HG03442 (cell line): ENCODE measurements around the gene CRTC3.
"Not testable (repeated sequence)": the region's sequence is repeated elsewhere in the genome, so short reads cannot be mapped to it uniquely, and the experiment has no call there.

ENCODE experiments used
- ATAC-seq: cut with Tn5 transposase; IDR thresholded peaks from one replicate; pipeline ENCODE4 v1.9.1; 2021; ENCODE audit warnings: mild to moderate bottlenecking, moderate library complexity; ENCODE audit not compliant: unreplicated experiment

The CRTC3 gene

GRCh38 chr15:90529371-90530249, at the start of gene CRTC3:
Gene CRTC3 (plus strand): TSS chr15:90529923. CDS start chr15:90530072, 149 bp downstream.
- peak; percentile 62 for ATAC-seq

DNA sequence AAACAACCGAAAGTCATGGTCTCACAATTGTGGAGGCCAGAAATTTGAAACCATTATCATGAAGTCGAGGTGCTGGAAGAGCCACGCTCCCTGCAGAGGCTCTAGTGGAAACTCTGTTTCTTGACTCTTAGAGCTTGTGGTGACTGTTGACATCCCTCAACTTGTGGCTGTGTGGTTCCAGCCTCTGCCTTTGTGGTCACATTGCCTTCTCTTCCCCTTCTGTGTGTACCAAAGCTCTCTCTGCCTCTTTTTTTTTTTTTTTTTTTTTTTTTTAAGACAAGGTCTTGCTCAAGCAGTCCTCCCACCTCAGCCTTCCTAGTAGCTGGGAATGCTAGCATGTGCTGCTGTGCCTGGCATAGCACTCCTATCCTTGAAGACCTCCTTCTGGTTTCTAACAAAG, 48.7 kb upstream of the CRTC3 start:
- no peak for ATAC-seq

- ATAC-seq, result no peak
Measured at GRCh38 chr15:90482124-90483011, 47.4 kb upstream of the CRTC3 start.

DNA sequence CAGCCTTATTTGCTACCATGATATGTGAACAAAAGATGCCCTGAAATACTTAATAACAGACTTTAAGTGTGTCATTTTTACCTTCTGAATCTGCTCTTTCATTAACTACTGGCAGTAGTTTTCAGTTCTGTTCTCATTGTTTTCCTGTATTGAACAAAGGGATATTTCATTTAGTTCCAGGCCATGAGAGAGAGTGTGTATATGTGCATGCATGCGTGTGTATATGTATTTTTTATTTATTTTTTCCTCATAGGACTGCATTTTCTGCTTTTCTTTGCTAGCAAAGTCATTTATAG, 46.8 kb upstream of the CRTC3 start:
- ATAC-seq, result no peak

- ATAC-seq, result no peak
Measured at GRCh38 chr15:90483637-90484036, 46.1 kb upstream of the CRTC3 start.

- ATAC-seq, result no peak
Measured at GRCh38 chr15:90487186-90487585, 42.5 kb upstream of the CRTC3 start.

DNA sequence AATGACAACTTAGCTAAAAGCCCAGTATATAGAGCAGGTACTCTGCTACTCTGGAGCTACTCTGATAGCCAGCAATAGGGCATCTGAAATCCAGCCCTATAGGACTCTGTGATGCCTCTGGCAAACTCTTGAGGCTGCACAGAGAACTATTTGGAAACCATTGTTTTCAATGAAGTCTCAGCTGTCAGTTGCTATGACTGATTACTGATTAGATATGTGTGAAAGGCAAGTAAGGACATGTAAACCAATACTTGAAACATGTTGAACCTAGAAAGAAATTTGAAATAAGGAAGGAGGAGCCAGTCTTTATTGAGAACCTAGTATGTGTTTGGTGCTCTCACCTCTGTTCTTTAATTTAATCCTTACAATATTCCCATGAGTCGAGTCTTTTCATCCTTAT, 40.2 kb upstream of the CRTC3 start:
- no peak for ATAC-seq

DNA sequence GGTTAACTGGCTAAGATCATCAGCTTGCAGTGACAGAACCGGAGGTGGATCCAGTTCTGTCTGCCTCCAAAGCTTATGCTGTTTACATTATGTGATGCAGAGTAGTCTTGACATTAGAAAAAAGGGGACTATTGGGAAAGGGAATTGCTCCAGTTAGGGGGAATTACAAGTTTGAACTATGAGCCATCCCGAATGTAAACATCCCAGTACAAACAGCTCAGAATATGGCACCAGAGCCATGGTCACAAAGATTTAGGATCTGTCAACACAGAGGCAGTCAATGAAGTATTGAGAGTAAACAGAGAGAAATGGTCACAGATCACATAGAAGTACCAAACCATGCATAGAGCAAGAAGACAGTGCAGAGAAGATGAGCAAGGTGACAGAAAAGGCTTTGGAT, 39.8 kb upstream of the CRTC3 start:
- no peak for ATAC-seq

GRCh38 chr15:90493647-90494046, 36.1 kb upstream of the CRTC3 start:
- ATAC-seq, result no peak

- ATAC-seq, result no peak
Measured at GRCh38 chr15:90495067-90495466, 34.7 kb upstream of the CRTC3 start.

DNA sequence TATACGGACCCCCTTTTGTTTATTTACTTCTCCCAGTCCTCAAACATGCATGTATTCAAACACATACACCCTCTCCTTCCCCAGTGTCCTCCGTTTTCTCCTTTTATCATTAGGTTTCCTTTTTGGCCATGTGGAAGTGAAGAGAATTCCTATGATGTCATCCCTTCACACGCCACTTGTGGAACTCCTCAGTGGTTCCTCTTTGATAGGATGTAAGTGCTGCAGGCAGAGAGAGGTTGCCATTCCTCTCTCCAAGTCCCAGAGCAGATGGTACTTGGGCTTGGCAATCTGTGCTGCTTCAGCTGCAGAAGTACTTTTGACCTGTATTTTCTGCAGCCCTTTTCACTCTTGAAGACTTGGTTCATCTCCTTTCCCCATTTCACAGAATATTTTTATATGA, 32.9 kb upstream of the CRTC3 start:
- ATAC-seq, result no peak

DNA sequence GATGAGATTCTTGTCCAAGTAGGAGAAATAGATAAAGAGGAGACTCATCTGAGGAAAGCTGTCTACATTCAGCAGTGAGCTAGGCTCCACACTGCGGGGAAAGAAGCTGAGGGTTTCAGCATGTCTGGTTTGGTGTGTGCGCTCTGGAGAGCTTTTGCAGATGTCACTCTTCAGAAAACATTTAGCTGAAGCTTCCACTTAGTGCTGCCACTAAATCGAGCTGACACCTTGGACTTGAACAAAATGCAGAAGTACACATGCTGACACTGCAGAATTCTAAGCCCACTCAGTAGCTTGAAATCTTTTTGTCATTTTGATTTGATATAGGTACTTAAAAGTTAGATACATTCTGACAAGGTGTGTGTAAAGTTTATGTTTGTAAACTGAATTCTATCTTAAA, 32.3 kb upstream of the CRTC3 start:
- ATAC-seq, result no peak

GRCh38 chr15:90497912-90498311, 31.8 kb upstream of the CRTC3 start:
- ATAC-seq, result no peak

- no peak for ATAC-seq
Measured at GRCh38 chr15:90500171-90500570, 29.6 kb upstream of the CRTC3 start.

GRCh38 chr15:90501898-90502297, 27.8 kb upstream of the CRTC3 start:
- ATAC-seq, result no peak

- ATAC-seq, result not testable (repeated sequence)
Measured at GRCh38 chr15:90510781-90511180, 18.9 kb upstream of the CRTC3 start.

- not testable (repeated sequence) for ATAC-seq
Measured at GRCh38 chr15:90511211-90511618, 18.5 kb upstream of the CRTC3 start.

DNA sequence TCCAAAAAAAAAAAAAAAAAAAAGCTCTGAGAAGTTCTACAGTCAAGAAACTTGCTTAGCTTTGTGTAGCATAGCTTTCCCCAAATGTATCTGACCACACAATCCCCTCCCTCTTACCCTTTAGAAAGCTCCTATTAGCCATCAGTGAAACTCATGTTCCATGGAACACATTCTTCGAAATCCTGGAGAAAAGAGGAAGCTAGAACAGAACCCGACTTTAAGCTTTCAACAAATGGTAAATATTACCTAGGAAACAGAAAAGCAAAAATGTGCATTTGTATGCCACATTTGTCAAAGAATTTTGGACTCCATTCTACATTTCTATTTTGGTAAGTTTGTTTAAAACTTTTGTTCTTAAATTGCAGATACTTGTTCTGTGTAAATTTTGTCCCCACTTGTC, 17.4 kb upstream of the CRTC3 start:
- ATAC-seq, result no peak

GRCh38 chr15:90512981-90513380, 16.7 kb upstream of the CRTC3 start:
- no peak for ATAC-seq

- ATAC-seq, result no peak
Measured at GRCh38 chr15:90513448-90513847, 16.3 kb upstream of the CRTC3 start.

GRCh38 chr15:90513893-90514292, 15.8 kb upstream of the CRTC3 start:
- ATAC-seq, result not testable (repeated sequence)

- ATAC-seq, result no peak
Measured at GRCh38 chr15:90519688-90520087, 10.0 kb upstream of the CRTC3 start.
